ENCODE results near the gene DEGS2.

Gene DEGS2

GRCh38 chr14:100130521-100130920 is 28.9 kb downstream of the DEGS2 start:
- DNase-seq: no peak

GRCh38 chr14:100129161-100129589 is 30.3 kb downstream of the DEGS2 start:
- DNase-seq: no peak

- DNase-seq: no peak
Observed at GRCh38 chr14:100128688-100129087, 30.8 kb downstream of the DEGS2 start.

GRCh38 chr14:100127853-100128455 is 31.5 kb downstream of the DEGS2 start:
- DNase-seq: no peak

GRCh38 chr14:100126401-100126800 is 33.0 kb downstream of the DEGS2 start:
- no peak for DNase-seq

- DNase-seq: peak; percentile 93
Observed at GRCh38 chr14:100124551-100125088, 34.8 kb downstream of the DEGS2 start.

- no peak for DNase-seq
Observed at GRCh38 chr14:100123618-100124017, 35.8 kb downstream of the DEGS2 start.

- DNase-seq: no peak
Observed at GRCh38 chr14:100122481-100123223, 36.8 kb downstream of the DEGS2 start.

GRCh38 chr14:100121643-100122480 is 37.6 kb downstream of the DEGS2 start:
- no peak for DNase-seq

GRCh38 chr14:100120522-100121269 is 38.7 kb downstream of the DEGS2 start:
- DNase-seq: no peak

GRCh38 chr14:100119251-100119650 is 40.2 kb downstream of the DEGS2 start:
- no peak for DNase-seq

- DNase-seq: no peak
Observed at GRCh38 chr14:100118396-100119011, 40.9 kb downstream of the DEGS2 start.

GRCh38 chr14:100117633-100118395 is 41.6 kb downstream of the DEGS2 start:
- DNase-seq: peak; percentile 48

- DNase-seq: no peak
Observed at GRCh38 chr14:100117026-100117425, 42.4 kb downstream of the DEGS2 start.

- no peak for DNase-seq
Observed at GRCh38 chr14:100116134-100116533, 43.3 kb downstream of the DEGS2 start.

GRCh38 chr14:100115726-100116125 is 43.7 kb downstream of the DEGS2 start:
- DNase-seq: no peak

- DNase-seq: no peak
Observed at GRCh38 chr14:100115236-100115635, 44.2 kb downstream of the DEGS2 start.

GRCh38 chr14:100114109-100114765 is 45.2 kb downstream of the DEGS2 start:
- no peak for DNase-seq

GRCh38 chr14:100111931-100112704 is 47.3 kb downstream of the DEGS2 start:
- no peak for DNase-seq

GRCh38 chr14:100110816-100111215 is 48.6 kb downstream of the DEGS2 start:
- no peak for DNase-seq
